ENCODE data around the gene PDLIM5.

Gene PDLIM5

GRCh38 chr4:94636004-94636403, 184.3 kb downstream of the PDLIM5 start:
- no peaks in the 10 kb centered on the region for H3K27me3 Mint-ChIP-seq (ENCODE audit: low read depth, poor library complexity)
- H3K36me3 Mint-ChIP-seq (ENCODE audit: low read depth): peaks cover 49% of the 10 kb centered on the region
- H3K9me3 Mint-ChIP-seq: no peaks in the 10 kb centered on the region
- no peak overlapping the region for H3K27ac Mint-ChIP-seq
- TF ChIP-seq, protein P1, sequence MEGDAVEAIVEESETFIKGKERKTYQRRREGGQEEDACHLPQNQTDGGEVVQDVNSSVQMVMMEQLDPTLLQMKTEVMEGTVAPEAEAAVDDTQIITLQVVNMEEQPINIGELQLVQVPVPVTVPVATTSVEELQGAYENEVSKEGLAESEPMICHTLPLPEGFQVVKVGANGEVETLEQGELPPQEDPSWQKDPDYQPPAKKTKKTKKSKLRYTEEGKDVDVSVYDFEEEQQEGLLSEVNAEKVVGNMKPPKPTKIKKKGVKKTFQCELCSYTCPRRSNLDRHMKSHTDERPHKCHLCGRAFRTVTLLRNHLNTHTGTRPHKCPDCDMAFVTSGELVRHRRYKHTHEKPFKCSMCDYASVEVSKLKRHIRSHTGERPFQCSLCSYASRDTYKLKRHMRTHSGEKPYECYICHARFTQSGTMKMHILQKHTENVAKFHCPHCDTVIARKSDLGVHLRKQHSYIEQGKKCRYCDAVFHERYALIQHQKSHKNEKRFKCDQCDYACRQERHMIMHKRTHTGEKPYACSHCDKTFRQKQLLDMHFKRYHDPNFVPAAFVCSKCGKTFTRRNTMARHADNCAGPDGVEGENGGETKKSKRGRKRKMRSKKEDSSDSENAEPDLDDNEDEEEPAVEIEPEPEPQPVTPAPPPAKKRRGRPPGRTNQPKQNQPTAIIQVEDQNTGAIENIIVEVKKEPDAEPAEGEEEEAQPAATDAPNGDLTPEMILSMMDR (IDR thresholded peaks at IDR 0.05): no peak
- no peak for DNase-seq
- peaks cover 20% of the 10 kb centered on the region for H3K4me1 Mint-ChIP-seq
- no peak overlapping the region for H3K4me3 Mint-ChIP-seq

- H3K36me3 Mint-ChIP-seq (ENCODE audit: low read depth): peaks cover 45% of the 10 kb centered on the region
- TF ChIP-seq, protein P1 (IDR thresholded peaks at IDR 0.05): no peak
- H3K27me3 Mint-ChIP-seq (ENCODE audit: low read depth, poor library complexity): no peaks in the 10 kb centered on the region
- H3K4me1 Mint-ChIP-seq: peaks cover 3% of the 10 kb centered on the region
- no peak overlapping the region for H3K4me3 Mint-ChIP-seq
- no peaks in the 10 kb centered on the region for H3K9me3 Mint-ChIP-seq
- no peak for DNase-seq
- H3K27ac Mint-ChIP-seq: peak overlapping the region; percentile 3
These were observed 187.6 kb downstream of the PDLIM5 start for GRCh38 chr4:94639298-94639697.

- peaks cover 48% of the 10 kb centered on the region for H3K36me3 Mint-ChIP-seq (ENCODE audit: low read depth)
- H3K4me3 Mint-ChIP-seq: no peak overlapping the region
- H3K4me1 Mint-ChIP-seq: peaks cover 3% of the 10 kb centered on the region
- no peaks in the 10 kb centered on the region for H3K9me3 Mint-ChIP-seq
- DNase-seq: no peak
- TF ChIP-seq, protein P1 (IDR thresholded peaks at IDR 0.05): no peak
- peak overlapping the region; percentile 57 for H3K27ac Mint-ChIP-seq
- H3K27me3 Mint-ChIP-seq (ENCODE audit: low read depth, poor library complexity): no peaks in the 10 kb centered on the region
These were observed 188.4 kb downstream of the PDLIM5 start for GRCh38 chr4:94640151-94640550.

DNA sequence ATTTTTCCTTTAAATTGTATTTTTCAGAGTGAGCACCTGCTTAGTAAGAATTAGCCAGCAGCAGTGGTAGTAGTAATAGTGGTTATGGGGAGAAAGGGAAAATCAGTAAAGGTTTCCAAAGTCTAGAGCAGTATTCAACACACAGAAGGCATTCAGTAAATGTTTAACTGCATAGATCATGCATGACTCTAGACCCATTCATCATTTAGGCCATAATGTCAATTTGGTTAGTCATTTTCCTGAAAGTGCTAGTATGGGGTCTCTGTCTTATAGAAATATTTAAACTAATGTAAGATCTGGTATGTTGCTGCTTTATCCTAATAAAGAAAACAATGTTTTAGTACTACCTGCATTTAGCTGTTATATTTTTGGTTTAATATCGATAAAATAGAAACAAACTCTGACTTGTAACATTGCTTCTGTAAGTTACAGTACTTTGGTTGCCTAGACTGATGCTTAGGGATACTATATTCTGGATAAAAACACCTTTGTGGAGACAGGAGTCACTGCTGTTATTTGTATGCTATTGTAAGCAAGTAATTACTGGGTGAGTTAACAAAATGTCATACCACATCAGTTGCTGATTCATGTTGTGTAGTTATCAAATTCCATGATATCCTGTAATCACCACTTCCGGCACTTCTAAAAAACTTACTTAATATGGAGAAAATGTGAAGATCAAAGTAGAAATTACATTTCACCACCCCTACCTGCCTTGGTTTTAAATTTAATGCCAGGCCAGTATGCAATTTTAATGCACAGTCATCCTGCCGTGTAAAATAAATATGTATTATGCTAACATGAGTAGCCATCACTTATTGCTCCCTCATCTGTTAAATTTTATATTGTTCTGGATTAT, 190.2 kb downstream of the PDLIM5 start:
- peaks cover 58% of the 10 kb centered on the region for H3K36me3 Mint-ChIP-seq (ENCODE audit: low read depth)
- H3K27me3 Mint-ChIP-seq (ENCODE audit: low read depth, poor library complexity): no peaks in the 10 kb centered on the region
- no peak for DNase-seq
- TF ChIP-seq, protein P1 (IDR thresholded peaks at IDR 0.05): no peak
- no peaks in the 10 kb centered on the region for H3K9me3 Mint-ChIP-seq
- H3K4me3 Mint-ChIP-seq: no peak overlapping the region
- H3K27ac Mint-ChIP-seq: peak overlapping the region; percentile 30
- H3K4me1 Mint-ChIP-seq: peaks cover 3% of the 10 kb centered on the region

- TF ChIP-seq, protein P1 (IDR thresholded peaks at IDR 0.05): no peak
- H3K9me3 Mint-ChIP-seq: no peaks in the 10 kb centered on the region
- H3K27me3 Mint-ChIP-seq (ENCODE audit: low read depth, poor library complexity): no peaks in the 10 kb centered on the region
- peak overlapping the region; percentile 30 for H3K27ac Mint-ChIP-seq
- peaks cover 3% of the 10 kb centered on the region for H3K4me1 Mint-ChIP-seq
- no peak for DNase-seq
- peaks cover 61% of the 10 kb centered on the region for H3K36me3 Mint-ChIP-seq (ENCODE audit: low read depth)
- no peak overlapping the region for H3K4me3 Mint-ChIP-seq
These were observed 190.8 kb downstream of the PDLIM5 start for GRCh38 chr4:94642561-94642866.

DNA sequence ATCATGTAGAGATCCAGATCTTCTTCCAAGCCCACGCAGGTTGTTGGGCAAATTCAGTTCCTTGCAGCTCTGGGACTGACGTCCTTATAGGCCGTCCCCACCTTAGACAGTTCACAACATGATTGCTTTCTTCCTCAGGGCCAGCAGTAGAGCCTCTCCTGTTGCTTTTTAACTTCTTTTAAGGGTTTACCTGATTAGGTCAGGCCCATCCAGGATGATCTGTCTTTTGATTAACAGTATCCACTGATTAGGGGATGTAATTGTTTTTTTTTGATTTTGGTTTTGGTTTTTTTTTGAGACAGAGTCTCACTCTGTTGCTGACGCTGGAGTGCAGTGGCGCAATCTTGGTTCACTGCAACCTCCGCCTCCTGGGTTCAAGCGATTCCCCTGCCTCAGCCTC, 197.0 kb downstream of the PDLIM5 start:
- no peak overlapping the region for H3K4me3 Mint-ChIP-seq
- TF ChIP-seq, protein P1 (IDR thresholded peaks at IDR 0.05): no peak
- no peaks in the 10 kb centered on the region for H3K9me3 Mint-ChIP-seq
- peaks cover 78% of the 10 kb centered on the region for H3K36me3 Mint-ChIP-seq (ENCODE audit: low read depth)
- peaks cover 9% of the 10 kb centered on the region for H3K4me1 Mint-ChIP-seq
- no peak overlapping the region for H3K27ac Mint-ChIP-seq
- DNase-seq: no peak
- no peaks in the 10 kb centered on the region for H3K27me3 Mint-ChIP-seq (ENCODE audit: low read depth, poor library complexity)

Measured in nephron progenitor cell (in vitro differentiated cells).